DOHH2 (cell line): ENCODE data around the gene TRAP1.

Experiments
- H3F3A ChIP-seq: fragments of 200-600 bp; sonication (generic), shearing (Covaris generic); 2 replicates; pipeline ENCODE4 v1.6.0; 2016; ENCODE audit warnings: antibody characterized with exemption, mild to moderate bottlenecking; ENCODE audit not compliant: control insufficient read depth, insufficient read depth
- H3K27ac ChIP-seq: fragments of 200-600 bp; sonication (generic); 2 replicates; pipeline ENCODE4 v1.5.1; 2014; ENCODE audit warnings: low read depth, mild to moderate bottlenecking, low read length, moderate library complexity
- H3K27me3 ChIP-seq: fragments of 200-600 bp; sonication (generic); 2 replicates; pipeline ENCODE4 v1.6.1; 2014; ENCODE audit warnings: mild to moderate bottlenecking, low read length, mixed read lengths; ENCODE audit not compliant: control insufficient read depth
- H3K36me3 ChIP-seq: fragments of 200-600 bp; sonication (generic); 2 replicates; pipeline ENCODE4 v1.6.1; 2014; ENCODE audit warnings: mild to moderate bottlenecking, low read length, moderate library complexity, mixed read lengths; ENCODE audit not compliant: control insufficient read depth
- H3K4me1 ChIP-seq: fragments of 200-600 bp; sonication (generic); 2 replicates; pipeline ENCODE4 v1.6.1; 2014; ENCODE audit warnings: mild to moderate bottlenecking, low read length, mixed read lengths; ENCODE audit not compliant: control insufficient read depth
- H3K4me2 ChIP-seq: fragments of 200-600 bp; sonication (generic); 2 replicates; pipeline ENCODE4 v1.6.0; 2014; ENCODE audit warnings: mild to moderate bottlenecking, low read length, moderate library complexity
- H3K4me3 ChIP-seq: fragments of 200-600 bp; sonication (generic); 2 replicates; pipeline ENCODE4 v1.5.1; 2014; ENCODE audit warnings: mild to moderate bottlenecking, low read length, mixed read lengths
- H3K79me2 ChIP-seq: fragments of 200-600 bp; sonication (generic); 2 replicates; pipeline ENCODE4 v1.6.1; 2014; ENCODE audit warnings: mild to moderate bottlenecking, low read length, mixed read lengths; ENCODE audit not compliant: control insufficient read depth
- H3K9me2 ChIP-seq: fragments of 200-600 bp; sonication (generic); replicated peaks from 2 replicates; pipeline ENCODE4 v1.6.1; 2014; ENCODE audit warnings: mild to moderate bottlenecking, low read length, mixed read lengths; ENCODE audit not compliant: control insufficient read depth
- H3K9me3 ChIP-seq: fragments of 200-600 bp; sonication (generic); 2 replicates; pipeline ENCODE4 v1.6.1; 2014; ENCODE audit warnings: antibody characterized with exemption, low read length, mixed read lengths; ENCODE audit not compliant: control insufficient read depth, insufficient read depth
- H4K20me1 ChIP-seq: fragments of 200-600 bp; sonication (generic); 2 replicates; pipeline ENCODE4 v1.6.0; 2014; ENCODE audit warnings: low read depth, mild to moderate bottlenecking, antibody characterized with exemption, low read length, moderate library complexity; ENCODE audit not compliant: control insufficient read depth, insufficient read depth
- CTCF ChIP-seq: fragments of 200-600 bp; sonication (generic); IDR thresholded peaks from one replicate; pipeline ENCODE4 v1.5.1; 2014; ENCODE audit warnings: antibody characterized with exemption, mild to moderate bottlenecking, low read depth, low read length; ENCODE audit not compliant: poor library complexity, severe bottlenecking
- EZH2phosphoT487 ChIP-seq: fragments of 200-600 bp; sonication (generic); IDR thresholded peaks from 2 replicates; pipeline ENCODE4 v1.6.1; 2017; ENCODE audit warnings: borderline replicate concordance, mild to moderate bottlenecking, antibody characterized with exemption, low read length, moderate library complexity, mixed read lengths

The TRAP1 gene

GRCh38 chr16:3730161-3731125 lies 13.1 kb upstream of the TRAP1 start:
- no peaks in the 10 kb centered on the region for H3K4me1 ChIP-seq
- TF ChIP-seq EZH2phosphoT487: no peak
- TF ChIP-seq CTCF: no peak
- no peak overlapping the region for H3K4me3 ChIP-seq
- 0 out of 2 replicates have a peak, but pooled peaks cover 2% of the 10 kb centered on the region for H3F3A ChIP-seq
- peaks cover 2% of the 10 kb centered on the region; the same call in 1 of the 2 replicates for H4K20me1 ChIP-seq
- H3K27ac ChIP-seq: no peak overlapping the region
- no peaks in the 10 kb centered on the region for H3K9me2 ChIP-seq
- no peak overlapping the region for H3K4me2 ChIP-seq
- H3K27me3 ChIP-seq: no peaks in the 10 kb centered on the region
- H3K79me2 ChIP-seq: no peaks in the 10 kb centered on the region
- peaks cover 56% of the 10 kb centered on the region for H3K36me3 ChIP-seq
- H3K9me3 ChIP-seq: no peaks in the 10 kb centered on the region

GRCh38 chr16:3729161-3730112 lies 12.1 kb upstream of the TRAP1 start:
- Histone ChIP-seq H3K79me2 (no peaks in the 10 kb centered on the region), H3K9me2 (no peaks in the 10 kb centered on the region), H3K4me1 (no peaks in the 10 kb centered on the region), H3F3A (0 out of 2 replicates have a peak, but pooled peaks cover 2% of the 10 kb centered on the region), H4K20me1 (peaks cover 7% of the 10 kb centered on the region; the same call in 1 of the 2 replicates), H3K4me2 (no peak overlapping the region), H3K27ac (no peak overlapping the region), H3K4me3 (no peak overlapping the region), H3K9me3 (no peaks in the 10 kb centered on the region), H3K36me3 (peaks cover 47% of the 10 kb centered on the region), H3K27me3 (no peaks in the 10 kb centered on the region)
- no peak for TF ChIP-seq CTCF
- no peak for TF ChIP-seq EZH2phosphoT487

GRCh38 chr16:3728424-3729160 lies 11.3 kb upstream of the TRAP1 start:
- Histone ChIP-seq H3K4me2 (no peak overlapping the region), H3K4me1 (peaks cover 4% of the 10 kb centered on the region), H3K79me2 (no peaks in the 10 kb centered on the region), H3F3A (0 out of 2 replicates have a peak, but pooled peaks cover 2% of the 10 kb centered on the region), H3K27ac (no peak overlapping the region), H4K20me1 (peaks cover 7% of the 10 kb centered on the region; the same call in 1 of the 2 replicates), H3K36me3 (peaks cover 42% of the 10 kb centered on the region), H3K27me3 (no peaks in the 10 kb centered on the region), H3K9me2 (no peaks in the 10 kb centered on the region), H3K9me3 (no peaks in the 10 kb centered on the region), H3K4me3 (no peak overlapping the region)
- TF ChIP-seq CTCF: no peak
- no peak for TF ChIP-seq EZH2phosphoT487
